Gastroesophageal sphincter (tissue), 3 donors: ENCODE data around the gene MAOA.

Experiments
- EP300 ChIP-seq: sonication (generic); formaldehyde crosslinking; IDR thresholded peaks from one replicate; pipeline ENCODE4 v1.6.1; 2017; ENCODE audit warnings: antibody characterized with exemption, mild to moderate bottlenecking
- POLR2AphosphoS5 ChIP-seq: sonication (generic); formaldehyde crosslinking; IDR thresholded peaks from one replicate; pipeline ENCODE4 v1.6.1; 2017; ENCODE audit warnings: antibody characterized with exemption
- TF ChIP-seq, protein P1 (sequence below), 4 experiments: fragments of 200-600 bp in 2 of 4; fragments of 450-650 bp in 2 of 4; sonication (generic) in 1 of 4; IDR thresholded peaks; one replicate each; pipeline ENCODE4 v1.5.1; 2017 to 2019; ENCODE audit warnings: antibody characterized with exemption in 4 of 4, mild to moderate bottlenecking in 2 of 4, moderate library complexity in 2 of 4

DNA sequence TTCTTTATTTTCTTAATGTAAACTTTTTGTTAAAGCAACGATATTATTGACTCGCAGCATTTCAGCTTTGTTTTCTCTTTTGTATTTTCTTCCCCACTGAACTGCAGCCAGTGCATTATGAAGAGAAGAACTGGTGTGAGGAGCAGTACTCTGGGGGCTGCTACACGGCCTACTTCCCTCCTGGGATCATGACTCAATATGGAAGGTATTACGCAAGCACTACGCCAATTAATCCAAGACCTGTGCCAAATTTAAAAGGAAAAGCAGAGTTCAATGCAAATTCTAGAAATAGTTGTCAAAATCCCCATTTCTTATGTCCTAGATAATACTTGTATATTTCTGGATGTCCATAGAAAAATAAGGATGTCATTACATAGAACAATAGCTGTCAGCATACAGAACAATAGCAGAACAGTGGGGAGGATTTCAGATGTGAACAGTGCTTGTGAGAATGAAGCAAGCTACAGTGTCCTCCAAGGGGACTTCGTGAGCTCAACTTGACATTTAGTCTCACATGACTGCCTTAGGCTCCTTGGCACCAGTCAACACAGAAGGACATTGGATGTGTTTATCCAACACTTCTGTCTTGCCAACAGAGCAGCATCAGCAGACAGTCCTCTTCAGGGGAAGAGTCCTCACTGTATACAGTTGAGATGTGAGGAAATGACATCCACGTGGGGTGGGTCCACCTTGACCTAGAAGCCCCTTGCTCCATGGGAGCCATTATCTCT, 85.9 kb downstream of the MAOA start:
- TF ChIP-seq POLR2AphosphoS5 (peak; percentile 13), EP300 (no peak)
- TF ChIP-seq, protein P1, sequence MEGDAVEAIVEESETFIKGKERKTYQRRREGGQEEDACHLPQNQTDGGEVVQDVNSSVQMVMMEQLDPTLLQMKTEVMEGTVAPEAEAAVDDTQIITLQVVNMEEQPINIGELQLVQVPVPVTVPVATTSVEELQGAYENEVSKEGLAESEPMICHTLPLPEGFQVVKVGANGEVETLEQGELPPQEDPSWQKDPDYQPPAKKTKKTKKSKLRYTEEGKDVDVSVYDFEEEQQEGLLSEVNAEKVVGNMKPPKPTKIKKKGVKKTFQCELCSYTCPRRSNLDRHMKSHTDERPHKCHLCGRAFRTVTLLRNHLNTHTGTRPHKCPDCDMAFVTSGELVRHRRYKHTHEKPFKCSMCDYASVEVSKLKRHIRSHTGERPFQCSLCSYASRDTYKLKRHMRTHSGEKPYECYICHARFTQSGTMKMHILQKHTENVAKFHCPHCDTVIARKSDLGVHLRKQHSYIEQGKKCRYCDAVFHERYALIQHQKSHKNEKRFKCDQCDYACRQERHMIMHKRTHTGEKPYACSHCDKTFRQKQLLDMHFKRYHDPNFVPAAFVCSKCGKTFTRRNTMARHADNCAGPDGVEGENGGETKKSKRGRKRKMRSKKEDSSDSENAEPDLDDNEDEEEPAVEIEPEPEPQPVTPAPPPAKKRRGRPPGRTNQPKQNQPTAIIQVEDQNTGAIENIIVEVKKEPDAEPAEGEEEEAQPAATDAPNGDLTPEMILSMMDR (IDR thresholded peaks at IDR 0.05) = no peak
